ENCODE results near the gene PDS5B. TPM values are rescaled to one million over a fixed set of nuclear protein-coding genes. Genes with fewer than 3 reads are reported as not detected.

PDS5B gene
- total and polyA plus RNA-seq, 2 of the 8 experiments (the other 6 are each of a cell fraction or from before 2014, with no cell fraction given) = 5.5 to 54.6 TPM

- Histone ChIP-seq H3K4ac (replicated peaks; ENCODE audit: insufficient read length, low read depth, low read length) (no peak overlapping the region), H3K27ac (ENCODE audit: low read depth, low read length) (no peak overlapping the region), H3K79me2 (ENCODE audit: control insufficient read depth in 1 of 2, insufficient read depth in 2 of 2, low read length in 2 of 2) (peaks cover 0 to 6% of the 10 kb centered on the region in 2 experiments; a peak in 2 of 4 replicates), H4K8ac (ENCODE audit: extremely low read depth, insufficient read depth, low read length) (no peak overlapping the region), H3K56ac (replicated peaks; ENCODE audit: insufficient read length, low read depth, low read length) (no peak overlapping the region), H2BK120ac (replicated peaks; ENCODE audit: low read depth, low read length) (no peak overlapping the region), H4K5ac (ENCODE audit: insufficient read length, low read depth, low read length) (no peak overlapping the region), H4K20me1 (replicated peaks in 1 of 2; ENCODE audit: control insufficient read depth in 1 of 2, insufficient read depth in 2 of 2, low read length in 2 of 2) (no peaks in the 10 kb centered on the region), H3K23me2 (ENCODE audit: low read depth, low read length) (no peaks in the 10 kb centered on the region; the same call in 1 of the 2 replicates), H3K27me3 (replicated peaks in 1 of 4; ENCODE audit: control insufficient read depth in 3 of 4, extremely low read depth in 1 of 4, insufficient read depth in 3 of 4, low read length in 3 of 4) (no peaks in the 10 kb centered on the region), H3K36me3 (ENCODE audit: control insufficient read depth in 2 of 4, insufficient read depth in 4 of 4, low read length in 3 of 4) (no peaks in the 10 kb centered on the region), H3K4me2 (ENCODE audit: insufficient read depth in 1 of 2, low read depth in 2 of 2, low read length in 2 of 2) (no peak overlapping the region), H2AK5ac (ENCODE audit: low read depth, low read length) (no peak overlapping the region), H3K79me1 (ENCODE audit: low read depth, low read length) (no peaks in the 10 kb centered on the region), H4K91ac (replicated peaks; ENCODE audit: insufficient read length, low read length) (no peak overlapping the region), H2BK20ac (ENCODE audit: low read length) (no peak overlapping the region), H2AFZ (ENCODE audit: low read length) (no peak overlapping the region), H3K9me3 (ENCODE audit: insufficient read depth in 2 of 2, low read depth in 1 of 2, low read length in 1 of 2) (no peaks in the 10 kb centered on the region), H2BK15ac (ENCODE audit: low read length) (no peak overlapping the region), H2BK5ac (ENCODE audit: low read depth, low read length) (no peak overlapping the region), H3K9ac (replicated peaks in 1 of 4; ENCODE audit: extremely low read depth in 1 of 4, low read depth in 3 of 4, low read length in 3 of 4) (no peak overlapping the region), H3K18ac (ENCODE audit: extremely low read depth, low read length) (no peak overlapping the region), H3K14ac (ENCODE audit: insufficient read length) (no peak overlapping the region), H3K4me3 (ENCODE audit: extremely low read depth in 1 of 4, insufficient read depth in 2 of 4, low read depth in 3 of 4, low read length in 4 of 4) (no peak overlapping the region), H3K23ac (ENCODE audit: insufficient read length) (no peak overlapping the region), H3K4me1 (replicated peaks in 1 of 4; ENCODE audit: control insufficient read depth in 3 of 4, insufficient read depth in 4 of 4, low read length in 3 of 4) (no peaks in the 10 kb centered on the region; a peak in 1 of 7 replicates), H2BK12ac (ENCODE audit: low read depth, low read length) (no peak overlapping the region)
- ChIA-PET POLR2A (ENCODE audit: partially characterized antibody) (no interaction called here), CTCF (ENCODE audit: partially characterized antibody) (no interaction called here)
- DNase-seq (ENCODE audit: low read depth in 1 of 2, low spot score in 2 of 2) (no peak), FAIRE-seq (no peak)
- 92% methylated on average over 2 of the region's 2 CpGs; no CpG with 5 or more reads in 1 of the 2 experiments for WGBS, 2 experiments (ENCODE audit: extremely low coverage in 1 of 2, insufficient coverage in 1 of 2, insufficient read length in 1 of 2, insufficient replicate concordance in 2 of 2, low coverage in 1 of 2, low lambda C conversion rate in 2 of 2, missing lambda C conversion rate in 1 of 2)
- TF ChIP-seq RBBP5 (IDR thresholded peaks at IDR 0.05; ENCODE audit: borderline replicate concordance, low read depth, low read length) (no peak), TEAD4 (IDR thresholded peaks at IDR 0.05; ENCODE audit: low read depth, low read length) (no peak)
Measured at GRCh38 chr13:32542221-32542620, 44.0 kb upstream of the PDS5B start.

Data from H1 (cell line).